HepG2 (cell line): Measurements from ENCODE around the gene SIGLEC10. TPM values are rescaled to one million over a fixed set of nuclear protein-coding genes. Genes with fewer than 3 reads are reported as not detected.
"Not testable (repeated sequence)": the region's sequence is repeated elsewhere in the genome, so short reads cannot be mapped to it uniquely, and the experiment has no call there.

Source experiments
- ATAC-seq: fragments of 200-7000 bp; cut with Tn5 transposase; 3 replicates; pipeline ENCODE4 v1.9.1; 2020; ENCODE audit warnings: mild to moderate bottlenecking, moderate library complexity
- BruUV-seq: library from RNA; stranded (reverse); fragments of 400-500 nt; replicated peaks from 2 replicates; lab custom pipeline; 2021; lab: Mats Ljungman, UMichigan
- CTCF ChIA-PET: fragments of 300-600 bp; formaldehyde crosslinking; extraction: SDS; loops from one replicate; lab custom pipeline; 2021; ENCODE audit warnings: low total read pairs, inconsistent platforms, low intra/inter-chr PET ratio; lab: Yijun Ruan, JAX
- POLR2A ChIA-PET: fragments of 350-600 bp; sonication (Branson Sonifier 250); formaldehyde crosslinking; loops from one replicate; lab custom pipeline; 2020; ENCODE audit warnings: antibody characterized with exemption, inconsistent platforms; lab: Yijun Ruan, JAX
- DNase-seq: peaks from one replicate; pipeline ENCODE4 v3.0.0-alpha.2; 2015; ENCODE audit warnings: low spot score
- FAIRE-seq: peaks from 3 replicates; lab custom pipeline; 2011; peaks lifted over from hg19 to GRCh38; lab: Jason Lieb, UNC
- H2AFZ ChIP-seq: one replicate; pipeline ENCODE4 v1.6.1; 2011; ENCODE audit warnings: low read length, inconsistent platforms
- H3K27ac ChIP-seq: fragments of 300-600 bp; 3 replicates; pipeline ENCODE4 v1.8.0; 2011; ENCODE audit warnings: mixed run types, mild to moderate bottlenecking, mixed read lengths, low read length, inconsistent platforms; ENCODE audit not compliant: insufficient read depth; ENCODE audit errors: extremely low read length
- H3K27me3 ChIP-seq, 2 experiments: fragments of 200-600 bp in 1 of 2; 2 replicates in 1 of 2; 3 replicates in 1 of 2; pipeline versions ENCODE4 v1.6.0 to v1.8.0; 2011; ENCODE audit warnings: low read length in 2 of 2, mild to moderate bottlenecking in 2 of 2, moderate library complexity in 2 of 2, inconsistent platforms in 1 of 2; ENCODE audit not compliant: insufficient read depth in 2 of 2, control insufficient read depth in 1 of 2
- H3K36me3 ChIP-seq, 2 experiments: fragments of 200-600 bp in 1 of 2; replicated peaks in 1 of 2; 2 replicates in 1 of 2; 3 replicates in 1 of 2; pipeline versions ENCODE4 v1.5.1 to v1.8.0; 2011; ENCODE audit warnings: low read length in 2 of 2, inconsistent platforms in 1 of 2; ENCODE audit not compliant: insufficient read depth in 2 of 2, control insufficient read depth in 1 of 2
- H3K4me1 ChIP-seq: 2 replicates; pipeline ENCODE4 v1.5.1; 2012; ENCODE audit warnings: low read length, inconsistent platforms; ENCODE audit not compliant: insufficient read depth
- H3K4me2 ChIP-seq: 2 replicates; pipeline ENCODE4 v1.6.0; 2011; ENCODE audit warnings: low read depth, low read length, inconsistent platforms
- H3K4me3 ChIP-seq, 3 experiments: fragments of 200-600 bp in 1 of 3; sonication (generic), shearing (Covaris generic) in 1 of 3; replicated peaks in 1 of 3; 2 replicates each; pipeline ENCODE4 v1.5.1; 2011 to 2016; ENCODE audit warnings: low read length in 3 of 3, inconsistent platforms in 2 of 3, low read depth in 2 of 3, mild to moderate bottlenecking in 2 of 3, control low read depth in 1 of 3, mixed read lengths in 1 of 3; ENCODE audit not compliant: insufficient read depth in 1 of 3
- H3K79me2 ChIP-seq: one replicate; pipeline ENCODE4 v1.6.1; 2011; ENCODE audit warnings: low read length, inconsistent platforms; ENCODE audit not compliant: insufficient read depth
- H3K9ac ChIP-seq: 2 replicates; pipeline ENCODE4 v1.6.0; 2011; ENCODE audit warnings: mild to moderate bottlenecking, low read depth, low read length, inconsistent platforms; ENCODE audit not compliant: insufficient read depth
- H3K9me3 ChIP-seq: 2 replicates; pipeline ENCODE4 v1.5.1; 2012; ENCODE audit warnings: mild to moderate bottlenecking, low read length
- H4K20me1 ChIP-seq: 2 replicates; pipeline ENCODE4 v1.6.0; 2011; ENCODE audit warnings: inconsistent platforms, mild to moderate bottlenecking, low read length, moderate library complexity; ENCODE audit not compliant: insufficient read depth
- BCL6 ChIP-seq: IDR thresholded peaks from 2 replicates; pipeline ENCODE4 v1.6.1; 2016; ENCODE audit warnings: missing genetic modification reagents, missing compliant biosample characterization
- CEBPG ChIP-seq: IDR thresholded peaks from 2 replicates; pipeline ENCODE4 v1.6.1; 2016
- MAFK ChIP-seq, 2 experiments: IDR thresholded peaks in 1 of 2; conservative IDR thresholded peaks in 1 of 2; 2 replicates each; pipeline ENCODE4 v1.6.1; 2011; ENCODE audit warnings: improper control_type of control experiment in 2 of 2, low read length in 2 of 2
- RBFOX2 ChIP-seq: fragments of 200-400 bp; formaldehyde crosslinking; IDR thresholded peaks from 2 replicates; pipeline ENCODE4 v1.6.1; 2017; ENCODE audit warnings: low read depth, mild to moderate bottlenecking, low read length
- REXO4 ChIP-seq: sonication (generic); formaldehyde crosslinking; IDR thresholded peaks from 2 replicates; pipeline ENCODE4 v1.8.0; 2022; ENCODE audit warnings: missing genetic modification reagents, mild to moderate bottlenecking, borderline replicate concordance
- ZFAT ChIP-seq: sonication (generic); formaldehyde crosslinking; conservative IDR thresholded peaks from 2 replicates; pipeline ENCODE4 v1.8.1; 2023; ENCODE audit warnings: missing genetic modification reagents, inconsistent platforms
- ZNF124 ChIP-seq: sonication (generic); formaldehyde crosslinking; IDR thresholded peaks from 2 replicates; pipeline ENCODE4 v1.4.0; 2020; ENCODE audit warnings: missing genetic modification reagents
- ZNF230 ChIP-seq: sonication (generic); formaldehyde crosslinking; IDR thresholded peaks from 2 replicates; pipeline ENCODE4 v1.4.0; 2020; ENCODE audit warnings: mild to moderate bottlenecking, missing genetic modification reagents
- ZNF484 ChIP-seq: sonication (generic); formaldehyde crosslinking; IDR thresholded peaks from 2 replicates; pipeline ENCODE4 v1.5.1; 2020; ENCODE audit warnings: mild to moderate bottlenecking, low read depth, missing genetic modification reagents, borderline replicate concordance
- ZNF501 ChIP-seq: sonication (generic); formaldehyde crosslinking; IDR thresholded peaks from 2 replicates; pipeline ENCODE4 v1.5.1; 2020; ENCODE audit warnings: mild to moderate bottlenecking, moderate library complexity, missing genetic modification reagents
- ZSCAN12 ChIP-seq: sonication (generic); formaldehyde crosslinking; IDR thresholded peaks from 2 replicates; pipeline ENCODE4 v1.9.0; 2021; ENCODE audit warnings: mild to moderate bottlenecking, missing genetic modification reagents
- WGBS: methylation state at CpG from one replicate; pipeline ENCODE4 v1.1.6; 2017; ENCODE audit warnings: low lambda C conversion rate; 5-methylcytosine and 5-hydroxymethylcytosine counted together
- in situ Hi-C: cut with HindIII; loops from 2 replicates; pipeline ENCODE4 v1.10.0; 2017; ENCODE audit warnings: low pct_unique_long_range_greater_than_20kb; ENCODE audit not compliant: extremely low pct_ligation_motif_present
- intact Hi-C: fragments of 100-400 bp; cut with micrococcal nuclease; formaldehyde crosslinking; loops from one replicate; pipeline ENCODE4 v1.10.0; 2022; ENCODE audit not compliant: unreplicated experiment
- polyA plus RNA-seq, 8 experiments: library from polyadenylated mRNA; depleted of rRNA in 3 of 8; stranded (reverse) in 7 of 8; unstranded in 1 of 8; fragments of >200 nt; fragmentation: Illumina TruSeq in 4 of 8; extraction: Trizol in 4 of 8; gene quantifications; 2 replicates each; pipeline versions ENCODE4 v1.2.1 to v1.2.3, GENCODE V29; 2011 to 2016; ENCODE audit warnings: low read depth in 4 of 8, missing spikeins in 1 of 8, mixed read lengths in 1 of 8; ENCODE audit not compliant: insufficient read depth in 1 of 8
- total RNA-seq, 5 experiments: library from RNA; depleted of rRNA; stranded (reverse); fragments of >200 nt; fragmentation: Illumina TruSeq; extraction: Trizol; gene quantifications; 2 replicates each; pipeline ENCODE4 v1.2.3, GENCODE V29; 2016; ENCODE audit warnings: low read depth in 1 of 5
- TF ChIP-seq, protein P1 (sequence below): IDR thresholded peaks from 2 replicates; pipeline ENCODE4 v1.6.1; 2016; ENCODE audit warnings: low read depth, missing genetic modification reagents, missing compliant biosample characterization
- TF ChIP-seq, protein P2 (sequence below): sonication (generic); formaldehyde crosslinking; conservative IDR thresholded peaks from 2 replicates; pipeline ENCODE4 v1.4.0; 2020; ENCODE audit warnings: missing genetic modification reagents

SIGLEC10 gene
- total and polyA plus RNA-seq, 2 of the 13 experiments (the other 11 are each of a cell fraction or from before 2014, with no cell fraction given) = not detected

DNA sequence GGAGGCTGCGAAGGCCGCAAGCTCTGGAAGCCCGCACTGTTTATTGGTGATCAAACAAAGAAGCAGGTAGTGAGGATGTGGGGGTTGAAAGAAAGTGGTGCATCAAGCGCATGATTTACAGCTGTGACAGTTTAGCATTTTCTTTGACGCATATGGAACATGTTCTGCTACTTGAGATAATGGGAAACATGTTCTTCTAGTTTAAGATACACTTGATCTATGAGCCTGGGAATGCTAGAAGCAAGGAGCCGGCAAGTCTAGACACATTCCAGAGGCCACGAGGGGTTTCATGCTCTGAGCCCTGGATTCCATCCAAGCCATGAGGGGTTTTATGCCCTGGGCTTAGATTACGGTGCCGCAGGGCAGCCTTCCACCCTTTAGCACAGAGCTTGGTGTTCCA, 20.0 kb downstream of the SIGLEC10 start:
- H3K4me3 ChIP-seq, BruUV-seq, H4K20me1 ChIP-seq, H3K9ac ChIP-seq, H3K79me2 ChIP-seq, H3K27ac ChIP-seq, ATAC-seq, H2AFZ ChIP-seq, H3K27me3 ChIP-seq, H3K36me3 ChIP-seq, intact Hi-C loops, H3K4me2 ChIP-seq, FAIRE-seq, DNase-seq: not testable (repeated sequence)
- peaks cover 28% of the 10 kb centered on the region for H3K4me1 ChIP-seq
- ChIA-PET CTCF (interaction anchor here (1.3 kb wide), 1 partner anchor 59 kb away, joined by 9 read pairs; no protein-coding TSS in a partner anchor), POLR2A (interaction anchor here (1.3 kb wide), 1 partner anchor 46 kb away, joined by 3 read pairs; no protein-coding TSS in a partner anchor)
- H3K9me3 ChIP-seq = peaks cover 11% of the 10 kb centered on the region
- in situ Hi-C loops = loop anchor here (5.0 kb wide), 1 partner anchor 55 kb away; the partner anchor contains the start of gene VSIG10L
- WGBS = 77% methylated on average over 9 of the region's 9 CpGs

DNA sequence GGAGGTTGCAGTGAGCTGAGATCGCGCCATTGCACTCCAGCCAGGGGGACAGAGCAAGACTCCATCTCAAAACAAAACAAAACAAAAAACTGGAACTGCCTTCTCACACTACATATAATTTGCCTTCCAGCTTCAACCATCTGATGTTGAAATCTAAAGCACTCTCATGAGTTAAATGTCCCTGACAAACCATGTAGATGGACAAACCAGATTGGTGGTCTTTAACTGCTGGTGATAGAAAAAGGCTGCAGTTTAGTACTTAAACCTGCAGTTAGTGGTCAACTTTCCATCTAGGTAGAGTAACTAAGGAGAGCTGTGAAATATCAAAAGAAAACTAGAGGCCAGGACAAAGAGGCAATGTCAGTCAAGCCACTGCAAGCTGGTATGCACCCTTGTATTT, 21.3 kb downstream of the SIGLEC10 start:
- Histone ChIP-seq H3K4me3 (no peak overlapping the region), H3K9me3 (no peaks in the 10 kb centered on the region; the same call in 1 of the 2 replicates), H3K4me1 (peaks cover 29% of the 10 kb centered on the region), H2AFZ (no peak overlapping the region), H3K27ac (no peak overlapping the region), H3K36me3 (no peaks in the 10 kb centered on the region), H3K9ac (no peak overlapping the region), H4K20me1 (no peaks in the 10 kb centered on the region), H3K4me2 (no peak overlapping the region), H3K79me2 (no peaks in the 10 kb centered on the region), H3K27me3 (no peaks in the 10 kb centered on the region)
- 84% methylated on average over 2 of the region's 2 CpGs for WGBS
- POLR2A ChIA-PET = interaction anchor here (1.7 kb wide), 1 partner anchor 34 kb away, joined by 6 read pairs; no protein-coding TSS in a partner anchor
- no peak for DNase-seq
- no peak for FAIRE-seq
- in situ Hi-C loops (loop anchor here (5.0 kb wide), 1 partner anchor 54 kb away; the partner anchor contains the start of gene VSIG10L), intact Hi-C loops (no loop called here)
- CTCF ChIA-PET = no interaction called here
- no peak for ATAC-seq
- BruUV-seq = no TSS peak
- TF ChIP-seq ZNF484 (CRISPR knock-in tag) = no peak
- TF ChIP-seq, protein P1, sequence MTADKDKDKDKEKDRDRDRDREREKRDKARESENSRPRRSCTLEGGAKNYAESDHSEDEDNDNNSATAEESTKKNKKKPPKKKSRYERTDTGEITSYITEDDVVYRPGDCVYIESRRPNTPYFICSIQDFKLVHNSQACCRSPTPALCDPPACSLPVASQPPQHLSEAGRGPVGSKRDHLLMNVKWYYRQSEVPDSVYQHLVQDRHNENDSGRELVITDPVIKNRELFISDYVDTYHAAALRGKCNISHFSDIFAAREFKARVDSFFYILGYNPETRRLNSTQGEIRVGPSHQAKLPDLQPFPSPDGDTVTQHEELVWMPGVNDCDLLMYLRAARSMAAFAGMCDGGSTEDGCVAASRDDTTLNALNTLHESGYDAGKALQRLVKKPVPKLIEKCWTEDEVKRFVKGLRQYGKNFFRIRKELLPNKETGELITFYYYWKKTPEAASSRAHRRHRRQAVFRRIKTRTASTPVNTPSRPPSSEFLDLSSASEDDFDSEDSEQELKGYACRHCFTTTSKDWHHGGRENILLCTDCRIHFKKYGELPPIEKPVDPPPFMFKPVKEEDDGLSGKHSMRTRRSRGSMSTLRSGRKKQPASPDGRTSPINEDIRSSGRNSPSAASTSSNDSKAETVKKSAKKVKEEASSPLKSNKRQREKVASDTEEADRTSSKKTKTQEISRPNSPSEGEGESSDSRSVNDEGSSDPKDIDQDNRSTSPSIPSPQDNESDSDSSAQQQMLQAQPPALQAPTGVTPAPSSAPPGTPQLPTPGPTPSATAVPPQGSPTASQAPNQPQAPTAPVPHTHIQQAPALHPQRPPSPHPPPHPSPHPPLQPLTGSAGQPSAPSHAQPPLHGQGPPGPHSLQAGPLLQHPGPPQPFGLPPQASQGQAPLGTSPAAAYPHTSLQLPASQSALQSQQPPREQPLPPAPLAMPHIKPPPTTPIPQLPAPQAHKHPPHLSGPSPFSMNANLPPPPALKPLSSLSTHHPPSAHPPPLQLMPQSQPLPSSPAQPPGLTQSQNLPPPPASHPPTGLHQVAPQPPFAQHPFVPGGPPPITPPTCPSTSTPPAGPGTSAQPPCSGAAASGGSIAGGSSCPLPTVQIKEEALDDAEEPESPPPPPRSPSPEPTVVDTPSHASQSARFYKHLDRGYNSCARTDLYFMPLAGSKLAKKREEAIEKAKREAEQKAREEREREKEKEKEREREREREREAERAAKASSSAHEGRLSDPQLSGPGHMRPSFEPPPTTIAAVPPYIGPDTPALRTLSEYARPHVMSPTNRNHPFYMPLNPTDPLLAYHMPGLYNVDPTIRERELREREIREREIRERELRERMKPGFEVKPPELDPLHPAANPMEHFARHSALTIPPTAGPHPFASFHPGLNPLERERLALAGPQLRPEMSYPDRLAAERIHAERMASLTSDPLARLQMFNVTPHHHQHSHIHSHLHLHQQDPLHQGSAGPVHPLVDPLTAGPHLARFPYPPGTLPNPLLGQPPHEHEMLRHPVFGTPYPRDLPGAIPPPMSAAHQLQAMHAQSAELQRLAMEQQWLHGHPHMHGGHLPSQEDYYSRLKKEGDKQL (CRISPR knock-in tag) = no peak
- TF ChIP-seq ZSCAN12 (CRISPR knock-in tag) = no peak
- no peak for TF ChIP-seq ZFAT (CRISPR knock-in tag)
- TF ChIP-seq MAFK (conservative IDR thresholded peaks at IDR 0.05 in 1 of 2, IDR thresholded peaks at IDR 0.05 in 1 of 2; ENCODE audit: low read length in 2 of 2) = no peak
- no peak for TF ChIP-seq ZNF501 (CRISPR knock-in tag)
- no peak for TF ChIP-seq ZNF124 (CRISPR knock-in tag)
- TF ChIP-seq ZNF230 (CRISPR knock-in tag) = no peak
- no peak for TF ChIP-seq BCL6 (CRISPR knock-in tag)
- TF ChIP-seq, protein P2, sequence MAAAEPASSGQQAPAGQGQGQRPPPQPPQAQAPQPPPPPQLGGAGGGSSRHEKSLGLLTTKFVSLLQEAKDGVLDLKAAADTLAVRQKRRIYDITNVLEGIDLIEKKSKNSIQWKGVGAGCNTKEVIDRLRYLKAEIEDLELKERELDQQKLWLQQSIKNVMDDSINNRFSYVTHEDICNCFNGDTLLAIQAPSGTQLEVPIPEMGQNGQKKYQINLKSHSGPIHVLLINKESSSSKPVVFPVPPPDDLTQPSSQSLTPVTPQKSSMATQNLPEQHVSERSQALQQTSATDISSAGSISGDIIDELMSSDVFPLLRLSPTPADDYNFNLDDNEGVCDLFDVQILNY (CRISPR knock-in tag) = no peak
- no peak for TF ChIP-seq RBFOX2
- TF ChIP-seq REXO4 = no peak
- TF ChIP-seq CEBPG (CRISPR knock-in tag) = no peak
